ENCODE results near the gene ZNF664.

The ZNF664 gene

DNA sequence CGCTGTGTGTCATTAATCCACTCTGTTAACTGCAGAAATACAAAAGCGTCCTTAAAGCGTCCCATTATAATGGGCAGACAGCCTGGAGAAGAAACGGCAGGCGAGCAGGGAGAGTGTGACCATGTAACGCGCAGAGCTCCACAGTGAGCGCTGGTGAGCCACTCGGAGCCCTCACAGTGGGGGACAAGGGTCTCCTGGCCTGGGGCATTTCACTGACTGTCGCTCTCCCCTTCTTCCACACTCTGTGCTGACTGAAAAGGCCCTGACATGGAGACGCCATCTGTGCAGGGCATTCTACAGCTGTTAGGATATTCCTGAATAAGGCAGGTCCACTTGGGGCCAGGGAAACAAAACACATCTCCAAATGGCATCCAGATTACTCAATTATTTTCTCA lies 24.6 kb upstream of the ZNF664 start:
- H3K4me1 ChIP-seq (ENCODE audit: control insufficient read depth, insufficient read depth, low read length, poor library complexity, severe bottlenecking): no peaks in the 10 kb centered on the region
- H3K27me3 ChIP-seq (replicated peaks; ENCODE audit: control insufficient read depth, insufficient read depth, low read length, poor library complexity, severe bottlenecking): no peaks in the 10 kb centered on the region
- DNase-seq: no peak
- H3K9me3 ChIP-seq (ENCODE audit: control insufficient read depth, low read length): no peaks in the 10 kb centered on the region
- H3K36me3 ChIP-seq (ENCODE audit: control insufficient read depth, insufficient read depth, low read length): peaks cover 8% of the 10 kb centered on the region
- no peak overlapping the region for H3K27ac ChIP-seq (ENCODE audit: insufficient read depth, low read length, poor library complexity, severe bottlenecking)
- H3K4me3 ChIP-seq (ENCODE audit: insufficient read depth, low read depth, low read length, poor library complexity, severe bottlenecking): no peak overlapping the region

DNA sequence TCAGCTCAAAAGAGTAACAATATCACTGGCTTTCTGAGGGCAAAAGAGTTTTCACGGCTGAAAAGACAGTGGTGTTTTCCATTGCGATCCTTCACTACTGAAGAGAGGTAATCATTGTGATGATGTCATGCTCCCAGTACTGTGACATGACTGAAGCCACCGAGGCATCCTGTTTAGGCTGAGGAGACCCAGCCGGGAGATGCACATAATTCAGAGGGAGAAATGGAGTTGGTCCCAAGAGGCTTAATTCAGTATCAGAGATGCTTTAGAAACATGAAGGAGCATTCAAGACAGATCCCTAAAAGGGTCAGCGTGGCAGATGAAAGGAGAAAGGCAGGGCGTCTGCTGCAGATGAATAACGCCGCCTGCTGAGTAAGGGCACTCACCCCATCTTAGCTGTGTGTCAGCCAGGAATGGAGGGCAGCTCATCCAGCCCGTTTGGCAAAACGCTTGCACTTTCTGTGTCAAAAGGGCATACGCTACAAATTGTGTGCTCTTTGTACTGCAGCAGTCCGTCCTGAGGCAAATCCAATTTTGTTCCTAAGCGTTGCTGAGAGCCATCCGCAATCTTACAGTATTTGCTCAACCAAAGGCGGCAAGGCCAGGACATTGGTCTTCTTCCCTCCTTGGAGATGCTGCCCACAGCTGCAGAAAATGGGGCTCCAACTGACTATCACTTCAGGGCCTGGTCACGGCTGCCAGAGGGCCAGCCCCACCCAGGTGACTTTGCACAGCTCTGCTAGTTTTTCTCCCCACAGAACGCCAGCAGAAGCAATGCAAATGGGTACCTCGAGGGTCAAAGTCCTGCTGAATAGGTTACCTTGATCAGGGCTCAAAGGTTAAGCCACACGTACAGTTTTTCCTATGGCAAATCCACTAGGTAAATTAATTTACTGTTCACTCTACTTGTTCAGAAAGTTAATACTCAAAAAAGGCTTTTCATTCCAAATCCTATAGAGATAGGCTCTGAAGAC lies 23.9 kb upstream of the ZNF664 start:
- Histone ChIP-seq H3K36me3 (ENCODE audit: control insufficient read depth, insufficient read depth, low read length) (peaks cover 8% of the 10 kb centered on the region), H3K4me3 (ENCODE audit: insufficient read depth, low read depth, low read length, poor library complexity, severe bottlenecking) (no peak overlapping the region), H3K9me3 (ENCODE audit: control insufficient read depth, low read length) (no peaks in the 10 kb centered on the region), H3K4me1 (ENCODE audit: control insufficient read depth, insufficient read depth, low read length, poor library complexity, severe bottlenecking) (no peaks in the 10 kb centered on the region), H3K27me3 (replicated peaks; ENCODE audit: control insufficient read depth, insufficient read depth, low read length, poor library complexity, severe bottlenecking) (no peaks in the 10 kb centered on the region), H3K27ac (ENCODE audit: insufficient read depth, low read length, poor library complexity, severe bottlenecking) (no peak overlapping the region)
- DNase-seq: no peak

DNA sequence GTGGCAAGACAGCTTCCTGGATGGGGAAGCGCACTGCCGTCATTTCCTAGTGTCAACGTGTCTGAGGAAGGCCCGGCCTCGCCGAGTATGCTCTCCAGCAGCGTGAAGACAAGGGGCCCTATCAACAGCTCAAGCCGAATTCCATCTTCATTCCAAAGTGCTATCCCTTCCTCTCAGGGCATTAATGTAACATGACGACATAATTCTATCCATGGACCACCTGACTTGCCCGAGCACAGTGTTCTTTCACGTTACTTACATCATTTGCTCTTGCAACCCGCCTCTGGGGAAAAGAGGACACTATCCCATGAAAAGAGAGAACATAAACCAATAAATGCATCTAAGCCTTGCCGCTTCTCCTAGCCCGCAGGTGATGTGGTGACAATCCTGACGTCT lies 23.2 kb upstream of the ZNF664 start:
- no peak overlapping the region for H3K4me3 ChIP-seq (ENCODE audit: insufficient read depth, low read depth, low read length, poor library complexity, severe bottlenecking)
- no peaks in the 10 kb centered on the region for H3K4me1 ChIP-seq (ENCODE audit: control insufficient read depth, insufficient read depth, low read length, poor library complexity, severe bottlenecking)
- H3K36me3 ChIP-seq (ENCODE audit: control insufficient read depth, insufficient read depth, low read length): peaks cover 8% of the 10 kb centered on the region
- H3K27ac ChIP-seq (ENCODE audit: insufficient read depth, low read length, poor library complexity, severe bottlenecking): no peak overlapping the region
- H3K27me3 ChIP-seq (replicated peaks; ENCODE audit: control insufficient read depth, insufficient read depth, low read length, poor library complexity, severe bottlenecking): no peaks in the 10 kb centered on the region
- DNase-seq: no peak
- H3K9me3 ChIP-seq (ENCODE audit: control insufficient read depth, low read length): no peaks in the 10 kb centered on the region

DNA sequence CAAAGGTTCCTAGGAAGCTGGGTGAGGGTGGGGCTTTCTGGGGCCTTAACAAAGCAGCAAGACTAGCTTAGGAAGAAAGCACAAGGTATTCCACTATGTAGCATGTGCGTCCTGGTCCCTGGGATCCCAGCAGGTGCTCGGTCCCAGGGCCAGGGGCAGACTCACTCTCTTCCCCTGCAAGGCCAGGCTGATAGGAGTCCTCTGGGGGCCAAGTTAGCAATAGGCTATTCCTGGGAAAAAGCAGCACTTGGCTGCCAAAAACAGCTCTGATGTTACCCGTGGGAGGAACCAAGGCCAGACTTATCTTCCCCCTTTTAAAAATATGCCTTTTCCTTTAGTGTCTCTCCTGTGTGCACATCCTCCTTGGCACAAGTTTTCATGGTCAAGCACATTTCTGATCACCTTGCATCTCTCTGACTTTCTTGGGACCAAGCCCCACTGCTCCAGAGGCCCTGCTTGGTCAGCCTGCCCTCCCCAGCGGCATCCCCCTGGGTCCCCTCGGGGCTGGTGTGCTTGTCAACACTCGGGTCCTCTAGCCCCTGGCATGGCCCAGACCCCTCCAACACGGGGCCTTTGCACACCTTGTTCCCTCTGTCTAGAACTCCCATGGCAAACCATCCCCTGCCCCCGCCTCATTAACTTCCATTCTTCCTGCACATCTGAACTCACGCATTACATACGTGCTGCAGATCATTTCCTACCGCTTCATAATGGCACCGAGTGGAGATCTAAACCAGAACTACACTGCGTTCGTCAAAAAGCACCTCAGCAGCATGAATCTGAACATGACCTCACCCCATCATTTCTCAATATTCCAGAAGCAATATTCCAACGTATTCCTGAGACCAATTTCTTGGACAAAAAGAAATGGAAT lies 22.3 kb upstream of the ZNF664 start:
- H3K4me1 ChIP-seq (ENCODE audit: control insufficient read depth, insufficient read depth, low read length, poor library complexity, severe bottlenecking): no peaks in the 10 kb centered on the region
- no peak for DNase-seq
- H3K4me3 ChIP-seq (ENCODE audit: insufficient read depth, low read depth, low read length, poor library complexity, severe bottlenecking): no peak overlapping the region
- H3K27ac ChIP-seq (ENCODE audit: insufficient read depth, low read length, poor library complexity, severe bottlenecking): no peak overlapping the region
- H3K9me3 ChIP-seq (ENCODE audit: control insufficient read depth, low read length): no peaks in the 10 kb centered on the region
- H3K27me3 ChIP-seq (replicated peaks; ENCODE audit: control insufficient read depth, insufficient read depth, low read length, poor library complexity, severe bottlenecking): no peaks in the 10 kb centered on the region
- no peaks in the 10 kb centered on the region for H3K36me3 ChIP-seq (ENCODE audit: control insufficient read depth, insufficient read depth, low read length)

DNA sequence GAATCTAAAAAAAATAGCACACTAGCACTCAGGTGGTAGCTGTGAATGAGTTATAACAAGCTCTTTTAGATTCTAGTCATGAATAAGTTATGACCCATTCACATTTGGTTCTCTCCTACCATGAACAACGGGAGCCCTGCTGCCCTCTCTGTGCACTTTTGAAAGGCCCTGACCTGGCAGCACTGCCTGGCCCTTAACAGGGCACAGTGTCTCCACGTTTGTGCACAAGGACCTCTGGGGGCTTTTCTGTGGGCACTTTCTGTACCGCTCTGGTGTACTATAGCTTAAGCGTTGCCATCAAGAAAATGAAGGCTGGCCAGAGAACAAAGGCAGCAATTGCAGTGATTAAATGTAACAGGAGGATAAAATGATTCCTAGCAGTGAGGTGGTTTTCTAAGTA lies 21.5 kb upstream of the ZNF664 start:
- Histone ChIP-seq H3K4me3 (ENCODE audit: insufficient read depth, low read depth, low read length, poor library complexity, severe bottlenecking) (no peak overlapping the region), H3K27me3 (replicated peaks; ENCODE audit: control insufficient read depth, insufficient read depth, low read length, poor library complexity, severe bottlenecking) (no peaks in the 10 kb centered on the region), H3K36me3 (ENCODE audit: control insufficient read depth, insufficient read depth, low read length) (no peaks in the 10 kb centered on the region), H3K9me3 (ENCODE audit: control insufficient read depth, low read length) (no peaks in the 10 kb centered on the region), H3K27ac (ENCODE audit: insufficient read depth, low read length, poor library complexity, severe bottlenecking) (no peak overlapping the region), H3K4me1 (ENCODE audit: control insufficient read depth, insufficient read depth, low read length, poor library complexity, severe bottlenecking) (no peaks in the 10 kb centered on the region)
- no peak for DNase-seq

DNA sequence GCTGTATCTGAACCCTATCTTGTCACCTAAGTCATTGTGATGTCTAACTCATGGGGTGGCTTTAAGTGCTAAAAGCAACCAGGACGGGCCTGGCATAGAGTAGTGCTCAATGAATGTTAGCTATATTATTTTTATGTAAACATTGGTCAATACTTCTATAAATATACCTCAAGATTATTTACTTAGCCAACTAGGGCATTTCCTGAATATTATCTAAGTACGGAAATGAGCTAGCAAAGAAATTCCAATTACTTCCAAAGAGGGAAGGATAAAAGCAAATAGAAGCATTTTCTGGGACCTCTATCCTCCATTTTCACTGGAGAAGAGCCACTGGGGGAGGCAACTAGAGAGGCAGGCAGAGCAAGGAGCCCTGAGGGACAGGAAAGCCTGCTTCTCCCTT lies 21.0 kb upstream of the ZNF664 start:
- Histone ChIP-seq H3K9me3 (ENCODE audit: control insufficient read depth, low read length) (no peaks in the 10 kb centered on the region), H3K27ac (ENCODE audit: insufficient read depth, low read length, poor library complexity, severe bottlenecking) (no peak overlapping the region), H3K4me1 (ENCODE audit: control insufficient read depth, insufficient read depth, low read length, poor library complexity, severe bottlenecking) (no peaks in the 10 kb centered on the region), H3K27me3 (replicated peaks; ENCODE audit: control insufficient read depth, insufficient read depth, low read length, poor library complexity, severe bottlenecking) (no peaks in the 10 kb centered on the region), H3K36me3 (ENCODE audit: control insufficient read depth, insufficient read depth, low read length) (no peaks in the 10 kb centered on the region), H3K4me3 (ENCODE audit: insufficient read depth, low read depth, low read length, poor library complexity, severe bottlenecking) (no peak overlapping the region)
- DNase-seq: no peak

DNA sequence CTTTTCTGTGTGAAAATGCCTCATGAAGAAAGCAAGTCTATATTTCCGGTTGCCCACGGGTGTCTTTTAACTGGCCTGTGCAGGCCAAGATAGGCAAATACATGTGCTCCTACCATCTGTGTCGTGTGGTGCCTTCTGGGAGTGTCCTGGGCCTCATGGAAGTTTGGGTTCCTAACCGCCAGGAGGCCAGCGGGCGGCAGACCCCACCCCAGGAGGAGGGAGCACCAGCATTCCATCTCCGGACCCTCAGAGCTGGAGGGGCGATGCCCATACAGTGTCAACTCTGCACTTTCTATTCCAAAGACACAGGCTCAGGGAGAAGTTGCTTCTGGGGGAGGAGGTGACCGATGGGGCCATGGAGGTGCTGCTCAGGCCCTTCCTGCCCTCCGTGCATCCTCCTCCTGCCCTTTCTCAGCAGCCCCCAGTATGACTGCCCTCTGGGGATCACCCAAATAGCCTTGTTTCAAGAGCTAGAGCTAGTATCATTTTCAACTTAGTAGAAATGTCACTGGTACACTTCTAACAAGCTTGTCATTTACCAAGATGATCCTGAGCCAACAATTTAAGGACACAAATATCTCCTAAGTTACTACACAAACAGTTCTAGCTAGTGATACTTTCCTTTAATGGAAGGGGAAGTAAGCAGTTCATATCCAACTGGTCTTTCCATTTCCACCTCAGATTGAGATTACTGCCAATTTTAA lies 18.2 kb upstream of the ZNF664 start:
- Histone ChIP-seq H3K9me3 (ENCODE audit: control insufficient read depth, low read length) (no peaks in the 10 kb centered on the region), H3K27ac (ENCODE audit: insufficient read depth, low read length, poor library complexity, severe bottlenecking) (no peak overlapping the region), H3K4me1 (ENCODE audit: control insufficient read depth, insufficient read depth, low read length, poor library complexity, severe bottlenecking) (no peaks in the 10 kb centered on the region), H3K4me3 (ENCODE audit: insufficient read depth, low read depth, low read length, poor library complexity, severe bottlenecking) (no peak overlapping the region), H3K27me3 (replicated peaks; ENCODE audit: control insufficient read depth, insufficient read depth, low read length, poor library complexity, severe bottlenecking) (no peaks in the 10 kb centered on the region), H3K36me3 (ENCODE audit: control insufficient read depth, insufficient read depth, low read length) (no peaks in the 10 kb centered on the region)
- DNase-seq: no peak

DNA sequence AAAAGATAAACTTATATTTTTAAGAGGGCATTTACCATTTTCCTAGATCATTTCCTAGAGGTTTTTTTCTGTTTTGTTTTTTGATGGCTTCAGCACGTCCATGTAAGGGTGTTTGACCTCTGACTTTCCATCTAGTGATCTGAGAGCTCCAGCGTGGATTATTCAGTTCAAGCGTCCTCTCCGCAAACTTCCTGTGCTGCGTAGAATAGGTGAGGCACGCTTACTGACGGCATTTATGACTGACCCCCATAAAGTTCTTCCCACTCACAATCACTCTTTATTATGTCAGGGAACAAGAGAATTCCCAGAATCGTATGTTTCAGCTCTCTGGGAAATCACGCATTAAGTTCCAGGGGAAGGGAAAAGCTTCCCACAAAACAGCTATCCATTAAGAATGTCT lies 16.8 kb upstream of the ZNF664 start:
- no peaks in the 10 kb centered on the region for H3K27me3 ChIP-seq (replicated peaks; ENCODE audit: control insufficient read depth, insufficient read depth, low read length, poor library complexity, severe bottlenecking)
- H3K36me3 ChIP-seq (ENCODE audit: control insufficient read depth, insufficient read depth, low read length): no peaks in the 10 kb centered on the region
- no peak for DNase-seq
- H3K4me1 ChIP-seq (ENCODE audit: control insufficient read depth, insufficient read depth, low read length, poor library complexity, severe bottlenecking): no peaks in the 10 kb centered on the region
- no peak overlapping the region for H3K4me3 ChIP-seq (ENCODE audit: insufficient read depth, low read depth, low read length, poor library complexity, severe bottlenecking)
- no peaks in the 10 kb centered on the region for H3K9me3 ChIP-seq (ENCODE audit: control insufficient read depth, low read length)
- H3K27ac ChIP-seq (ENCODE audit: insufficient read depth, low read length, poor library complexity, severe bottlenecking): no peak overlapping the region

DNA sequence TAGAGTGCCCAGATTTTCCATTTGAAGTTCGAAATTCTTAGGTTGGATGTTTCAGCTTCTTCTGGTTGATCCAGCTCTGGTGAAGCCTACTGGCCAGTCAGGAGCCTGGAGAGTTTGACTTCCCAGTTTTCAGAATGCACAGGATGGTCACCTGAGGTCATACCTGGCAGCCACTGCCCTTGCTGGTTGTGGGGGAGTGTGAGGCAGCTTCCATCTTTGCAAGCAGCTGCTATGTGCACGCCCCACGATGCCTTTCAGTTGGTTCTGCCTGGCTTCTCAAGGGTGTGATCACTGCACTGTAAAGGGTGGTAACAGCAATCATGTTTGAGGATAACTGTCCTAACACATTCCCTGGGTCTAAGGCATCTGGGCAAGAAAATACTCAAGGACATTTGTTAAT lies 15.8 kb upstream of the ZNF664 start:
- no peak overlapping the region for H3K27ac ChIP-seq (ENCODE audit: insufficient read depth, low read length, poor library complexity, severe bottlenecking)
- H3K4me3 ChIP-seq (ENCODE audit: insufficient read depth, low read depth, low read length, poor library complexity, severe bottlenecking): no peak overlapping the region
- DNase-seq: no peak
- H3K9me3 ChIP-seq (ENCODE audit: control insufficient read depth, low read length): no peaks in the 10 kb centered on the region
- H3K36me3 ChIP-seq (ENCODE audit: control insufficient read depth, insufficient read depth, low read length): no peaks in the 10 kb centered on the region
- no peaks in the 10 kb centered on the region for H3K27me3 ChIP-seq (replicated peaks; ENCODE audit: control insufficient read depth, insufficient read depth, low read length, poor library complexity, severe bottlenecking)
- H3K4me1 ChIP-seq (ENCODE audit: control insufficient read depth, insufficient read depth, low read length, poor library complexity, severe bottlenecking): no peaks in the 10 kb centered on the region

Data from effector memory CD4-positive, alpha-beta T cell (primary cell).